Stimulated activated CD8-positive, alpha-beta memory T cell treated with anti-CD3 and anti-CD28 coated beads, Interleukin-15, amount 100 ng/mL, for 1 hour (primary cell): ENCODE measurements around the gene CDC42EP4.
"Not testable (repeated sequence)": the region's sequence is repeated elsewhere in the genome, so short reads cannot be mapped to it uniquely, and the experiment has no call there.

ENCODE experiments used
- DNase-seq: peaks from one replicate; pipeline ENCODE4 v3.0.0-alpha.2; 2020; ENCODE audit warnings: low read depth

The CDC42EP4 gene

GRCh38 chr17:73342541-73343167, 30.9 kb upstream of the CDC42EP4 start:
- DNase-seq: no peak

DNA sequence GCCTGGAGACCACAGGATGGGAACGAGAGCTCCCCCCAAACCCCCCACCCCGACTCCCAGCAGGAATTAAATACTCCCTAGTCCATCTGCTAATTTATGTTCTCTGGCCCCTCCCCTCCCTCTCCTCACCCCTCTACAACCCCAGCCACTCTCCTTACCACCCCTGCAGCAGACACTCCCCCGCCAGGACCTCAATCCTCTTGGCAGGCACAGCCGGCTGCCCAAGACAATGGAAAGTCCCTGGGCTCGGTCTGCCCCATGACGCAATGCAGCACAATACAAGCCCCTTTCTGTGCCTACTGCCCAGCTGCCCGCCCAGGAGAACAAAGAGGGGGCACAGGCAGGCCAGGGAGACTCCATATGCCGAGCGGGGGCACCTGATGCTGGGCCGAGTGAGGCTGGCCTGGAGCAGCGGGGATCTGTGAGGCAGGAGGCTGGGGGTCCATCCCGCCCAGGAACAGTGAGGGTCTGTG, 30.3 kb upstream of the CDC42EP4 start:
- no peak for DNase-seq

GRCh38 chr17:73341350-73342049, 29.7 kb upstream of the CDC42EP4 start:
- DNase-seq: no peak

DNA sequence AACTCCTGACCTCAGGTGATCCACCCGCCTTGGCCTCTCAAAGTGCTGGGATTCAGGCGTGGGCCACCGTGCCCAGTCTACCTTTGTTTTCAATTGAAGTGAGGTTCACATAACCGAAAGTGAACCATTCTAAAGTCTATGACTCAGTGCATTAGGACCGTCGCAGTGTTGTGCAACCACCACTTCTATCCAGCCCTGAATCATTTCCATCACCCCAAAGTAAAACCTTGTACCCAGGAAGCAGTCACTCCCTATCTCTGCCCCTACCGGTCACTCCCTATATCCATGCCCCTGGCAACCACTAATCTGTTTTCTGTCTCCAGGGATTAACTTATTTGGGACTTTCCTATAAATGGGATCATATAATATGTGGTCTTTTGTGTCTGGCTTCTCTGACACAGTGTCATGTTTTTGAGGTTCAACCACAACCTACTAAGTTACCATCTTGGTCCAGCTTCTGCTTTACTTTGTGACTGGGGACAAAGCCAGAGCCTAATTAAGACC, 28.3 kb upstream of the CDC42EP4 start:
- no peak for DNase-seq

DNA sequence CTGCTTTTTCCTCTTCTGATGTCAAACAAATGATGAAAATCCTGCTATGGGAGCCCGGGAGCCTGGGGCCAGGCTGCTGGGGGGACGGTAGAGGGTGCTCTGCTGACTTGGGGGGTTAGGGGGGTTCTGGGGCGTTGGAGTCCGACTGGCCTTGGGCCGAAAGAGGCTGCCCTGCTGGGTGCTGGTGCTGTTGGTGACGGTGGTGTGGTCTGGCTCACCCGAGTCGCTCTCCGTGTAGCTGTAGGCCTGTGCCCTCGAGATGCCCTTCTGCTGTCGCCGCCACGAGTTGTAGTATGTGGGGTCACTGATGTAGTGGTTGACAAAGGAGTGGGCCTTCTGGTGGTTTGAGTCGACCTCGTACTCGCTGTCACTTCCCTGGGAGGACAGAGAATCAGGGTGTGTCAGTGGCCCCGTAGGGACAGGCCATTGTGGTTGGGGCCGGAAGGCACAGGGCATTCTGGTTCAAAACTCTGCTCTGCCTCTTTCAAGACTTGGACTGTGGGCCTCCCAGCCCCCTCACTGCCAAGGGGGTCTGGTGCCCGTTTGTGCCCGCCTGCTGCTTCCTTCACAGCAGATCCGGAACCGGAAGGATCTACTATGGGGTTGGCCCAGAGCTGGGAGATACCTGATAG, 26.9 kb upstream of the CDC42EP4 start:
- DNase-seq: no peak

GRCh38 chr17:73338050-73338521, 26.3 kb upstream of the CDC42EP4 start:
- DNase-seq: no peak

- DNase-seq: no peak
These were observed 25.5 kb upstream of the CDC42EP4 start for GRCh38 chr17:73337330-73337710.

GRCh38 chr17:73336408-73337329, 24.9 kb upstream of the CDC42EP4 start:
- DNase-seq: no peak

GRCh38 chr17:73335591-73336407, 24.0 kb upstream of the CDC42EP4 start:
- DNase-seq: no peak

DNA sequence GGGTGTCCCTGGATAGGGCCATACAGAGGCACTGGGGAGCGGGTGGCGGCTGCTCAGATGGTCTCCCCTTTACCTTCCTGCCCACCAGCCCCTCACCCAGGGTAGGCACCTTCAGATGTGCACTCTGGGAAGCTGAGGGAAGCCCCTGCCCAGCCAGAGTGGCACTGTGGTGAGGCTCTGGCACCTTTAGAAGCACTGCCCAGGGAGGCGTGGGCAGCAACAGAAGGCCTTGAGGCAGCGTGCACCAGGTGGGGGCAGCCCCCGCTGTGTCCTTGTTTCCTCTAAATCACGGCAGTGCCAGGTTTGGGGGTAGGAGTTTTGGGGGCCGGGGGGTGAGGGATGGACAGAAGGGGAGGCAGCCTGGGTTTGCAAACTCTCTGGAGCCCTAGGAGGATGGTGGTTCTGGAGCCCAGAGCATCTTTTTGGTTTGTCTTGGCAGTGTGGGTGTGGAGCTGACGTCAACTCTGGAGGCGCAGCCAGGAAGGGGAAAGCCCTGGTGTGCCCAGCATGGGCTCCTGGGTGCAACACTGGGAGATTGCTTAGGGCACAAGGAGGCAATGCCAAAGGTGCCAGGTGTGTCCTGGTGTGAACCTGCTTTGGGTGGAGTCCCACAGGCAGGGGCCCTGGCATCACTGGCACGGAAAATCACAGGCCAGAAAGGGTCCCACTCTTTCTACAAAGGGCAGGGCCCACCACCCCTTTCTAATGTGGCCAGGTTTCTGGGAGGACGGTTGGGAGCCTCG, 23.1 kb upstream of the CDC42EP4 start:
- no peak for DNase-seq

- not testable (repeated sequence) for DNase-seq
These were observed 21.6 kb upstream of the CDC42EP4 start for GRCh38 chr17:73333445-73333844.

- no peak for DNase-seq
These were observed 19.3 kb upstream of the CDC42EP4 start for GRCh38 chr17:73331060-73331459.

- no peak for DNase-seq
These were observed 15.9 kb upstream of the CDC42EP4 start for GRCh38 chr17:73327676-73328075.

DNA sequence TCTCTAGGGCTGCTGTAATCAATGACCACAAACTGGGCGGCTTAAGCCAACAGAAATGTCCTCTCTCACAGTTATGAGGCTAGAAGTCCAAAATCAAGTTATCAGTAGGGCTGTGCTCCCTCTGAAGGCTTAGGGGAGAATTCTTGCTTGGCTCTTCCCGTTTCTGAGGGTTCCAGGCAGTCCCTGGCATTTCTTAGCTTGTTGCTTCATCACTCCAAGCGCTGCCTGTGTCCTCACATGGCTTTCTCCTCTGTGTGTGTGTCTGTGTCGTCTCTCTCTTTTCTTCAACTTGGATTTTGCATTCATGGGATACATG, 13.7 kb upstream of the CDC42EP4 start:
- no peak for DNase-seq

DNA sequence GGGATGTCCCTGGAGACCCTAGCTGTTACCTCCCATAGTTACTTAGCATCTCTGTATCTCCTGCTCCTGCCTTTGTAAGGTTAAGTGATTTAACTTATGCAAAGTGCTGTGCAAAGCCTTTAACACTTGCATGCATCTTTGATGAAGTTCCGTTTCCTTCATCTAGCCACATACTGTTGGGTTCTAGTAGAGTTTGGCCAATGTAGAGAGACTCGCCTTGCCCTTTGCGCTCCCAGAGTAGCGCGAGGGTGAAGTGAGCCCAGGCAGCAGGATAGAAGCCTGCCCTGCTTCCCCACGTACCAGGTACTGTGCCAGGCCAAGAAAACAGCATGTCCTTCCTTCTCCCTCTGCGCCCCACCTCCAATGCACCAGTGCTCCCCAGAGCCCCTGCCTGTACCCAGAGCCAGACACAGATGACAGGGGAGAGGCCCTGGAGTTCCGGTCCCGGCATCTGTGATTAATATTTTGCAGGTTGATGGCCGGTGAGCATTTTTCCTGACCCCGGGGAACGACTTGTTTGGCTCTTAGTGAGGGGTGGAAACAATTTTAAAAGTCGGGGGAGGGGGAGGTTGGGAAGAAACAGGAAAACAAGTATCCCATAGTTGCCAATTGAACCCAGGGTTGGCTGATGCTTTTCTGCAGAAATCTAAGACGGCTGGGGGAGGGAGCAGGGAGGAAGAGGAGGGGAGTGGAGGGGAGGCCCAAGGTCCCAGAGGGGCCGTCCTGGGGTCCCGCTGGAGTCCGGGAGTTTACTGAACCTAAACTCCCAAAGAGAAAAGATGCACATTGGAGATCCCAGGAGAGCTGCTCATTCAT, 13.1 kb upstream of the CDC42EP4 start:
- DNase-seq: no peak

GRCh38 chr17:73324160-73324475, 12.3 kb upstream of the CDC42EP4 start:
- no peak for DNase-seq

DNA sequence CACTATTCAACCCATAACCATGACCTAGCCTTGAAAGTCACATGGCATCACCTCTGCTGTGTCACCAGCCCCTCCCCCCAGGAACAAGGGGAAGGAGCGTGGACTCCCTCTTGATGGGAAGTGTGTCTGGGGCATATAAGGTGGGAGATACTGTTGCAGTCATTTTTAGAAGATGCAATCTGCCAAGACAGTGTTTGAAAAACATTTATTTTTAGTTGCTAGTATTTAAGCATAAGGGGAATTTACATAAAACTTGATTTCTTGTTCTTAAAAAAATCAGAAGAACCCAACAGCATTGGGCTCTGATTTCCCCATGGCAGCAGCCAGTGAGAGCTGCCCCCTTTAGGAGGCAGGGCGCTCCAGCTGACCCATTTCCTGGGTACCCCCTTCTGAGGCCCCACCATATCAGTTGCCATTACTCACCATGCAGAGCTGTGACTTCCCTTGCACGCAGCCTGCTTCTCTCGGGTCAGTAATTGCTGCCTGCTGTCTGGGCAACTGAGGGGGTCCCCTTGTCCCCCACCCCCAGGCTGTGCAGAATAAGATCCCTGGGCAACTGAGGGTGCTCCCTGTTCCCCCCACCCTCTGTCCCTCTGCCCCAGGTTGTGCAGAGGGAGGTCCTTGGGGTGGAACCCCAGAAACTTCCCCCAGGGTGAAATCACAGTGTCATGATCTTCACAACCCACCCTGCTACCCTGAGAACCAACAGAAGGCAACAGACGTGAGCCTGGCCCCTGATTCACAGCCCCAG, 11.8 kb upstream of the CDC42EP4 start:
- no peak for DNase-seq

DNA sequence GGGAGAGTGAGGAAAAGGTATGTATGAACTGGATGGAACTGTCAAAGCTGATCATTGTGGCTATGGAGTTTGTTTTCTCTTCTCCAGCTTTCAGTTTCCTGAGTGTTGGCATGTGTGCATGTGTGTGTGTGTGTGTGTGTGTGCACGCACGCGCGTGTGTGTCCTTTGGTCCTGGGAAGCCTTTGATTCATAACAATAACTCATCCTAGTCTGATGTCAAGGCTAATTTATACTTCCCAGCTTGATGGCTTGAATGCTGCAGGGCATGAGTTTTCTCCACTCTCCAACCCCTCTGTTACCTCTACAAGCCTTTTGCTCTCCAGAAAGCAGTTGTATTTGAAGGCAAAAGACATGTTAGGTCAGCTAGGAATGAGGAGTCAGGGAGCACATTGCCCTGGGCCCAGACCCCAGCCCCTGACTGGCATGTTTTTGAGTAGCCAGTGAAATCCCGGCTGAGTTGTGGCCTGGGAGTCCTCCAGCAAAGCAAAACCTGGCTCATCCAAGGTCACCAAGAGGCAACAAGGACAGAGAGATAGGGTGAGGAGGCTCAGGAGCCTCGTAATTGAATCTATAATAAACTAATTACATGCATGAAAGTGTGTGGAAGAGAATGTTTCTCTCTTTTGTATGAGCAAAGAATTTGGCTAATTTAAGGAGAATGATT, 8.9 kb upstream of the CDC42EP4 start:
- DNase-seq: no peak

DNA sequence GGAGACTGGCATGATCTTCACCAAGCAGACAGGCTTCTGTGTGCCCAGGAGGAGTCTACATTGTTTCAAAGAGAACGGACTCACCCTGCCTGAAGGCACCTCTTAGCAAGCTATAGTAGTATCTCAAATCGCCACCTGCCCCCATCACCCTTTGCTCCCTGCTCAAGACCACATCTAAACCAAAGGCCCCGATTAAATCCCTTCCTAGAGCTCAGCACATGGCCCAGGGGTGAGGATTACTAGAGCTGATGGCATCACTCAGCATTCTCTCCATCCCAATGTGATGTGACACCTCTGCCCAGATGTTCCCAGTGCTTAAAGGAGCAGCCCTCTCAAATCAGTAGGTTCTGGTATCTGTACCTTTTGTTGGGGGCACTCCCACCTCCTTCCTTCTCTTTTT, 8.0 kb upstream of the CDC42EP4 start:
- DNase-seq: no peak
